LNCaP clone FGC (cell line): ENCODE measurements around the gene SFXN5.

ENCODE experiments used
- DNase-seq: peaks from one replicate; pipeline ENCODE4 v3.0.0-alpha.2; 2011; ENCODE audit warnings: low read depth
- H3K4me3 ChIP-seq: 2 replicates; pipeline ENCODE4 v1.5.1; 2011; ENCODE audit warnings: mild to moderate bottlenecking, low read depth, low read length, control low read depth
- TF ChIP-seq, protein P1 (sequence below): IDR thresholded peaks from 2 replicates; pipeline ENCODE4 v1.5.1; 2012; ENCODE audit warnings: mild to moderate bottlenecking; ENCODE audit not compliant: control insufficient read depth, insufficient read depth; ENCODE audit errors: extremely low read depth

Gene SFXN5

DNA sequence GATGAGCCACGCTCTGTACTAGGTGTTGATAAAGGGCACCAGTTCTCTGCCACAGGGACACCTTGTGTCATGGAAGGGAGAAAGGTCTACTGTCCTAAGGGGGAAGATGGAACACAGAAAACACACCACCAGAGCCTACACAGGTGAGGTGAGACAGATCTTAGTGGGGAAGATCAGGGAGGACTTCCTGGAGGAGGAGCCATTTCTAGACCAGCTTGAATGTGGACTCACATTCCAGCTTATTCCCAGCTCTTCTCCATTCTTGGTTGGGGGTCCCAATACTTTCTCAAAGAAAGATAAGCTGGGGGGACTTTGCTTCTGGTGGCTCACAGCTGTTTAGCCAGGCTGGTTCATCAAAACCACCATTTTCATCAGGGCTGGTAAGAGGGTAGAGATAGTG, 118.0 kb downstream of the SFXN5 start:
- DNase-seq = no peak
- no peak overlapping the region for H3K4me3 ChIP-seq
- TF ChIP-seq, protein P1, sequence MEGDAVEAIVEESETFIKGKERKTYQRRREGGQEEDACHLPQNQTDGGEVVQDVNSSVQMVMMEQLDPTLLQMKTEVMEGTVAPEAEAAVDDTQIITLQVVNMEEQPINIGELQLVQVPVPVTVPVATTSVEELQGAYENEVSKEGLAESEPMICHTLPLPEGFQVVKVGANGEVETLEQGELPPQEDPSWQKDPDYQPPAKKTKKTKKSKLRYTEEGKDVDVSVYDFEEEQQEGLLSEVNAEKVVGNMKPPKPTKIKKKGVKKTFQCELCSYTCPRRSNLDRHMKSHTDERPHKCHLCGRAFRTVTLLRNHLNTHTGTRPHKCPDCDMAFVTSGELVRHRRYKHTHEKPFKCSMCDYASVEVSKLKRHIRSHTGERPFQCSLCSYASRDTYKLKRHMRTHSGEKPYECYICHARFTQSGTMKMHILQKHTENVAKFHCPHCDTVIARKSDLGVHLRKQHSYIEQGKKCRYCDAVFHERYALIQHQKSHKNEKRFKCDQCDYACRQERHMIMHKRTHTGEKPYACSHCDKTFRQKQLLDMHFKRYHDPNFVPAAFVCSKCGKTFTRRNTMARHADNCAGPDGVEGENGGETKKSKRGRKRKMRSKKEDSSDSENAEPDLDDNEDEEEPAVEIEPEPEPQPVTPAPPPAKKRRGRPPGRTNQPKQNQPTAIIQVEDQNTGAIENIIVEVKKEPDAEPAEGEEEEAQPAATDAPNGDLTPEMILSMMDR = no peak

DNA sequence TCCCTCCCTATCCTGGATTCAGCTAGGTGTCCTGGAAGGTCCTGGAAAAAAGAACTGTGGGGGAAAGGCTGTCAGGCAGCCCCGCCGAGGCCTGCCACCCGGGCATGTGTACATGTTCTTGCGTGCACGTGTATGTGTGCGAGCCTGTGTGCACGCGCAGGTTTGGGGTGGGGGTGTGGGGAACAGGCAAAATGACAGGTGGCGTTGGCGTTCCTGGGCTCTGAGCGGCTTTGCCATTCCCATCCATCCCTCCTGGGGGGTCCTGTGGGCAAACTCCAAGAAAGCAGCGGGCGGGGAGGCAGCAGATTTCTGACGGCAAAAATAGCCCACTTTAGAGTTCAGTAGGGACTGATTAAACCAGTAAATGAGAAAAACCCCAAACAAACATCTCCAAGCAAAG, 118.6 kb downstream of the SFXN5 start:
- H3K4me3 ChIP-seq = no peak overlapping the region
- TF ChIP-seq, protein P1 = no peak
- no peak for DNase-seq

DNA sequence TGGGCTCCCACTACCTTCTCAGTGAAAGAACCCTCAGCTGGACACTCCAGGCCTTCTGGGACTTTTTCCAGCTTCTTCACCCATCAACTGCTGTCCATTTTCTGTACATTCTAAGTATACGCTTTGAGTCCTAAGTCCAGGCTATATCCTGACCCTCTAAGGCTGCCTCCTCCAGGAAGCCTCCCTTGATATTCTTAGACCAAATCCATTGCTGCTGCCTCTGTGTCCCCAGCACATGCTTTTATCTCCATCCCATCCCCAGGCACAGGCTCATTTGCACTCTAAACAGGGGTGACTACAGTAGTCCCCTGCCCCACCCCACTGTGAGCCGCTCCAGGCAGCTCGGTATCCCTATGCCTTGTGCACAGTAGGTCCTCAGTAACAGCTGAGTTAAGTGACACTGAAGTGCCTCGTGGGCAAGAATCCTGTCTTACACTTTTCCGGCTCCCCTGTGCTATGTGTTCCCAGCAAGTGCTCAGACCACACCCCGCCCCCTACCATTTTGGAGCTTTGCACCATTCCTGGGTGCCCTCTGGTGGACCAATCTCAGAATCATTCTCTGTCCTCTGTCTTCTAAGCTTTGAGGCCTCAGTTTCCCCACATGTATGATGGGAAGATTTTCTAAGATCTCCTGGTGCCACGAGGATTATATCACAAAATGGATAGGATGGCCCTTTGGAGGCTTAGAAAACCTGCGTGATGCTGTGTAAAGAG, 119.2 kb downstream of the SFXN5 start:
- no peak overlapping the region for H3K4me3 ChIP-seq
- TF ChIP-seq, protein P1 = no peak
- no peak for DNase-seq

DNA sequence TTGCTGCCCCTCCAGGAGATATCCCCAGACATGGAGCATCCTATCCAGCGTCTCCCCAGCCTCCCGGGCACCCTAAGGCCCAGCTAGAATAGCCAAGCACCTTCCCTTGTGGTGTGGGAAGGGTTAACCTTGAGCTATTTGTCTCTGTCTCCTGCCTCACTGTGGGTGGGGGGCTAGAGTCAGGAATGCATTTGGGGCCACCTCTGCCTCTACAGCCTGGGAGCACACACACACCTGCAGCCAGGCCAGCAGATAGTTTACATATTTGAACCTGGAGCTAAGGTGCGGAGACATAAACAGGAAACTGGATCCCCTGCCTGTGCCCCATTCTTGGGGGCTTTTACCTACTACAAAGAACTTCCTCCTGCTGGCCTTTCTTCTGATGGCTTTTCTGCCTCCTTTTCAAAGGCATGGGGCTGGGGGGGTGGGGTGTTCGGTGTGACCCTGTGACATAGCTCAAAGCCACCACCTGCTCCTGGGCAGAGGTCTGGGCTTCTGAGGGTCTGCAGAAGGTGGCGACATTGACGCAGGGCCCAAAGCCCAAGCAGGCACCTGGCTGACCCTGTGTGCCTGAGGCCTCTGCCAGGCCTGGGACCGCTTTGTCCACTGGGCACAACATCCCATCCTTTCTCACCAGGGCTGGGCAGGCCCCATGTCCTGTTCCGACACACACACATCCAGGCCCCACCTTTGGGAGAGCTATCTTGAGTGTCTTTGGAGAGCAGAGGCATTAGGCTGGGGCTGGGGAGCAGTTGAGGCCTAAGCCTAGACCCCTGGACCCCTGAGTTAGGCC, 120.0 kb downstream of the SFXN5 start:
- no peak for DNase-seq
- H3K4me3 ChIP-seq = no peak overlapping the region
- TF ChIP-seq, protein P1 = no peak

DNA sequence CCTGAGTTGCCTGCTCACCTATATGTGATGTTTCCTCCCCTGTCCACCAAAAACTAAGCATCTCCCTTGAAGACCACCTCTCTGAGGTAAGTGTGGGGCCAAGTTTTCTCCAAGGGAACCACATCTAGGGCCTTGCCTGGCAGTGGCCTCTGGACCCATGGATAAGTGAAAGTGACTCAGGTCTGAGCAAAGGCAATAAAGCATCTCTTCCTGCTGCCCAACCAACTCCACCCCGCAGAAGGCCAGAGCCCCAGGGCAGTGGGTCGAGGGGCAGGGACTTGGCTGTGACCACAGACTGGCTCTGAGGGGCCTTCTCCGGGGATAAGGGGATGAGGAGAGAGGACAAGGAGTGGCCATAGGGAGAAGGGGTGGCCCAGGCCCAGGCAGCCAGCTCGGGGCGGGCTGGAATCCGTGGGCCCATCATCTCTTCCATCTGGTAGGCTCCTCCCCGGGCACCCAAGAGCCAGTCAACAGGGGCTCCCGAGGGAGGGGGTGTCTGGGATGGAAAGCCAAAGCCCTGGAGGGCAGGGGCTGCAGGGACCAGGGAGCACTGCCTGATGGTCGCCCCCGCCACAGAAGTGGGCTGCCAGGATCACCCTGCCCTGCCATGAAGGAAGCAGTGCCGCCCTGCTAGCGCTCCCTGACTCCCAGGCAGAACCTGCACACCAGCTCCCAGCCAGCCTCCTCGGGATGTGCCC, 120.8 kb downstream of the SFXN5 start:
- DNase-seq = no peak
- H3K4me3 ChIP-seq = no peak overlapping the region
- TF ChIP-seq, protein P1 = no peak

DNA sequence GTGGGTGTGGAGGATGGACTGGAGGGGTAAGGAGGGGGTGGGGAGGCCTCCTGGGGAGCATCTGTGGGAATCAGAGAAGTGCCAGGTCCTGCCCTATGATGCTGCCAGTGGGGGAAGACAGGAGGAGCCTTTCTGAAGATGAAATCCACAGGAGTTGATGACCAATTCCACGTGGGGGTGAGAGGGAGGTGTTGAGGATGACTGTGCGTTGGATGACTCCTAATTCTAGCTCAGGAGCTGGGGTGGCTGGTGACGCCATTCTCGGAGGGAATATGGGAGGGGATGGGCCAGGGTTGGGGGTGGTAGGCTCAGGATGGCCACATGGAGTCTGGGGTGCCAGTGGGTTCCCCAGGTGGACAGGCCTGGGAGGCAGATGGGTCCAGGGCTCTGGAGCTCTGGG, 121.9 kb downstream of the SFXN5 start:
- DNase-seq = no peak
- no peak overlapping the region for H3K4me3 ChIP-seq
- TF ChIP-seq, protein P1 = no peak
